CD4-positive, alpha-beta T cell treated with Interferon alpha-2 for 1 hour (primary cell): ENCODE data around the gene ODC1.
"Not testable (repeated sequence)": the region's sequence is repeated elsewhere in the genome, so short reads cannot be mapped to it uniquely, and the experiment has no call there.

Source experiments
- DNase-seq, 2 donors: peaks; one replicate each; pipeline ENCODE4 v3.0.0-alpha.2; 2020 to 2022

Gene ODC1

GRCh38 chr2:10447895-10448575, at the start of gene ODC1:
Gene ODC1, minus strand, starts transcription at chr2:10448327. Its CDS starts 3,295 bp downstream, at chr2:10445032.
- peak; percentile 98 to 99 for DNase-seq

GRCh38 chr2:10497797-10498251, 49.7 kb upstream of the ODC1 start:
- peak; percentile 11 to 59 for DNase-seq

GRCh38 chr2:10495988-10496313, 47.8 kb upstream of the ODC1 start:
- DNase-seq: no peak

GRCh38 chr2:10495311-10495987, 47.3 kb upstream of the ODC1 start:
- DNase-seq: no peak

GRCh38 chr2:10494351-10495066, 46.4 kb upstream of the ODC1 start:
- DNase-seq: no peak

GRCh38 chr2:10493634-10494281, 45.6 kb upstream of the ODC1 start:
- DNase-seq: peak; percentile 73 to 88

GRCh38 chr2:10493075-10493633, 45.0 kb upstream of the ODC1 start:
- no peak for DNase-seq

- DNase-seq: no peak
Observed at GRCh38 chr2:10490806-10491291, 42.7 kb upstream of the ODC1 start.

GRCh38 chr2:10489842-10490555, 41.9 kb upstream of the ODC1 start:
- DNase-seq: no peak

- not testable (repeated sequence) for DNase-seq
Observed at GRCh38 chr2:10488142-10488541, 40.0 kb upstream of the ODC1 start.

GRCh38 chr2:10487741-10488104, 39.6 kb upstream of the ODC1 start:
- not testable (repeated sequence) for DNase-seq

- no peak for DNase-seq
Observed at GRCh38 chr2:10487081-10487740, 39.1 kb upstream of the ODC1 start.

- no peak for DNase-seq
Observed at GRCh38 chr2:10486601-10487079, 38.5 kb upstream of the ODC1 start.

- no peak for DNase-seq
Observed at GRCh38 chr2:10486091-10486490, 38.0 kb upstream of the ODC1 start.

GRCh38 chr2:10482913-10483312, 34.8 kb upstream of the ODC1 start:
- DNase-seq: no peak

- no peak for DNase-seq
Observed at GRCh38 chr2:10482460-10482859, 34.3 kb upstream of the ODC1 start.

- DNase-seq: no peak
Observed at GRCh38 chr2:10481666-10482157, 33.6 kb upstream of the ODC1 start.

GRCh38 chr2:10481055-10481665, 33.0 kb upstream of the ODC1 start:
- DNase-seq: no peak

GRCh38 chr2:10480359-10480949, 32.3 kb upstream of the ODC1 start:
- no peak for DNase-seq

GRCh38 chr2:10478916-10479315, 30.8 kb upstream of the ODC1 start:
- DNase-seq: no peak

- no peak for DNase-seq
Observed at GRCh38 chr2:10478298-10478625, 30.1 kb upstream of the ODC1 start.
